IMR-90 (cell line): ENCODE data around the gene UBE2E2. TPM values are rescaled to one million over a fixed set of nuclear protein-coding genes. Genes with fewer than 3 reads are reported as not detected.

Experiments used
- ATAC-seq: fragments of 200-7000 bp; cut with Tn5 transposase; 2 replicates; pipeline ENCODE4 v1.9.1; 2020; ENCODE audit warnings: low read depth, mild to moderate bottlenecking, moderate library complexity
- BruUV-seq: library from RNA; stranded (reverse); fragments of 400-500 nt; replicated peaks from 2 replicates; lab custom pipeline; 2021; lab: Mats Ljungman, UMichigan
- CTCF ChIA-PET: fragments of 300-600 bp; formaldehyde crosslinking; extraction: SDS; loops from one replicate; lab custom pipeline; 2021; ENCODE audit warnings: antibody characterized with exemption; lab: Yijun Ruan, JAX
- POLR2A ChIA-PET: fragments of 300-600 bp; sonication (Branson Sonifier 250); formaldehyde crosslinking; loops from one replicate; lab custom pipeline; 2022; ENCODE audit warnings: antibody characterized with exemption; ENCODE audit not compliant: unreplicated experiment; lab: Charles Lee
- DNase-seq: peaks from one replicate; pipeline ENCODE4 v3.0.0; 2013
- H2AFZ ChIP-seq: replicated peaks from 2 replicates; pipeline ENCODE3; 2013; ENCODE audit warnings: low read length, mild to moderate bottlenecking; ENCODE audit not compliant: poor library complexity
- H2AK5ac ChIP-seq: 2 replicates; pipeline ENCODE4 v1.6.1; 2013; ENCODE audit warnings: low read depth, low read length, inconsistent platforms
- H2AK9ac ChIP-seq: replicated peaks from 2 replicates; pipeline ENCODE3; 2013; ENCODE audit warnings: mild to moderate bottlenecking, low read depth, low read length, moderate library complexity; ENCODE audit not compliant: poor library complexity
- H2BK120ac ChIP-seq: 2 replicates; pipeline ENCODE4 v1.6.1; 2013; ENCODE audit warnings: low read depth, low read length, inconsistent platforms
- H2BK15ac ChIP-seq: 3 replicates; pipeline ENCODE4 v1.6.1; 2013; ENCODE audit warnings: low read depth, low read length, inconsistent platforms
- H2BK20ac ChIP-seq: 2 replicates; pipeline ENCODE4 v1.6.1; 2013; ENCODE audit warnings: low read depth, mild to moderate bottlenecking, inconsistent platforms, low read length, moderate library complexity
- H2BK5ac ChIP-seq: 2 replicates; pipeline ENCODE4 v1.6.1; 2013; ENCODE audit warnings: mild to moderate bottlenecking, low read depth, low read length, inconsistent platforms; ENCODE audit not compliant: poor library complexity, severe bottlenecking
- H3K14ac ChIP-seq: replicated peaks from 2 replicates; pipeline ENCODE4 v1.6.1; 2013; ENCODE audit warnings: low read depth, low read length, inconsistent platforms
- H3K18ac ChIP-seq: 2 replicates; pipeline ENCODE4 v1.6.1; 2013; ENCODE audit warnings: low read depth, low read length, control low read depth
- H3K23ac ChIP-seq: 2 replicates; pipeline ENCODE4 v1.6.1; 2013; ENCODE audit warnings: low read depth, low read length, inconsistent platforms
- H3K27ac ChIP-seq: 2 replicates; pipeline ENCODE4 v1.5.1; 2013; ENCODE audit warnings: mild to moderate bottlenecking, control low read depth, low read length; ENCODE audit not compliant: insufficient read depth
- H3K27me3 ChIP-seq: 2 replicates; pipeline ENCODE4 v1.6.1; 2013; ENCODE audit warnings: low read length; ENCODE audit not compliant: control insufficient read depth, insufficient read depth
- H3K36me3 ChIP-seq: 2 replicates; pipeline ENCODE4 v1.6.1; 2013; ENCODE audit warnings: low read length, mixed read lengths; ENCODE audit not compliant: control insufficient read depth, insufficient read depth
- H3K4ac ChIP-seq: 2 replicates; pipeline ENCODE4 v1.6.1; 2013; ENCODE audit warnings: low read depth, low read length, inconsistent platforms
- H3K4me1 ChIP-seq: 2 replicates; pipeline ENCODE4 v1.6.1; 2013; ENCODE audit warnings: low read length, mixed read lengths; ENCODE audit not compliant: control insufficient read depth, insufficient read depth
- H3K4me2 ChIP-seq: 2 replicates; pipeline ENCODE4 v1.6.1; 2013; ENCODE audit warnings: low read depth, mild to moderate bottlenecking, control low read depth, low read length, moderate library complexity
- H3K4me3 ChIP-seq: 2 replicates; pipeline ENCODE4 v1.5.1; 2013; ENCODE audit warnings: low read depth, mild to moderate bottlenecking, control low read depth, low read length, moderate library complexity; ENCODE audit not compliant: insufficient read depth
- H3K56ac ChIP-seq: 2 replicates; pipeline ENCODE4 v1.6.1; 2013; ENCODE audit warnings: low read length, inconsistent platforms; ENCODE audit not compliant: insufficient read depth; ENCODE audit errors: extremely low read depth
- H3K79me1 ChIP-seq, 2 experiments: 2 replicates each; pipeline ENCODE4 v1.6.1; 2013; ENCODE audit warnings: low read length in 2 of 2, inconsistent platforms in 1 of 2, low read depth in 1 of 2
- H3K9ac ChIP-seq: 2 replicates; pipeline ENCODE4 v1.6.1; 2013; ENCODE audit warnings: low read depth, low read length, control low read depth
- H3K9me1 ChIP-seq: 2 replicates; pipeline ENCODE4 v1.6.1; 2013; ENCODE audit warnings: low read length, inconsistent platforms; ENCODE audit not compliant: insufficient read depth
- H3K9me3 ChIP-seq: 2 replicates; pipeline ENCODE4 v1.6.1; 2013; ENCODE audit warnings: low read length; ENCODE audit not compliant: control insufficient read depth, insufficient read depth
- H4K20me1 ChIP-seq: 2 replicates; pipeline ENCODE4 v1.6.1; 2013; ENCODE audit warnings: low read length, inconsistent platforms; ENCODE audit not compliant: insufficient read depth
- H4K5ac ChIP-seq: 2 replicates; pipeline ENCODE4 v1.6.1; 2013; ENCODE audit warnings: mild to moderate bottlenecking, low read depth, low read length, control low read depth
- H4K8ac ChIP-seq, 2 experiments: 2 replicates each; pipeline ENCODE4 v1.6.1; 2013; ENCODE audit warnings: low read depth in 2 of 2, low read length in 2 of 2, control low read depth in 1 of 2, inconsistent platforms in 1 of 2
- H4K91ac ChIP-seq: 2 replicates; pipeline ENCODE4 v1.6.1; 2013; ENCODE audit warnings: low read depth, low read length, inconsistent platforms; ENCODE audit not compliant: insufficient read depth
- CEBPB ChIP-seq: IDR thresholded peaks from 2 replicates; pipeline ENCODE4 v1.6.1; 2012; ENCODE audit warnings: low read depth, low read length, improper control_type of control experiment
- FOS ChIP-seq: fragments of 150-350 bp; IDR thresholded peaks from 2 replicates; pipeline ENCODE4 v1.6.1; 2016; ENCODE audit warnings: low read depth, low read length
- RFX5 ChIP-seq: IDR thresholded peaks from 2 replicates; pipeline ENCODE4 v1.8.0; 2012; ENCODE audit warnings: low read depth, mild to moderate bottlenecking, low read length, moderate library complexity
- USF2 ChIP-seq: fragments of 150-350 bp; IDR thresholded peaks from 2 replicates; pipeline ENCODE4 v1.6.1; 2017; ENCODE audit warnings: mild to moderate bottlenecking, antibody characterized with exemption, low read length, low read depth
- WGBS, 2 experiments: methylation state at CpG; one replicate each; pipeline versions ENCODE4 v1.1.5 to v1.1.7; 2013; ENCODE audit warnings: missing lambda C conversion rate in 2 of 2; ENCODE audit not compliant: insufficient read length in 1 of 2; ENCODE audit errors: extremely low coverage in 2 of 2; 5-methylcytosine and 5-hydroxymethylcytosine counted together
- dilution Hi-C: fragments of 300-500 bp; cut with HindIII; formaldehyde crosslinking; loops from one replicate; pipeline ENCODE4 v1.14.3; 2018; ENCODE audit warnings: low sequenced_read_pairs; ENCODE audit not compliant: unreplicated experiment
- in situ Hi-C: fragments of 300-500 bp; cut with MboI; formaldehyde crosslinking; loops from 3 replicates; pipeline ENCODE4 v1.14.3; 2019; ENCODE audit warnings: low sequenced_read_pairs, inconsistent platforms, mixed read lengths
- intact Hi-C: fragments of 100-400 bp; cut with micrococcal nuclease; formaldehyde crosslinking; loops from 2 replicates; pipeline ENCODE4 v1.10.0; 2022
- polyA plus RNA-seq, 3 experiments: library from polyadenylated mRNA; depleted of rRNA; stranded (reverse); fragments of >200 nt; gene quantifications; 2 replicates each; pipeline ENCODE4 v1.2.3, GENCODE V29; 2012; ENCODE audit warnings: low replicate concordance in 1 of 3
- total RNA-seq: library from RNA; depleted of rRNA; stranded (reverse); fragments of >200 nt; gene quantifications from 2 replicates; pipeline ENCODE4 v1.2.3, GENCODE V29; 2012
- TF ChIP-seq, protein P1 (sequence below): fragments of 150-350 bp; IDR thresholded peaks from 2 replicates; pipeline ENCODE4 v1.6.1; 2016; ENCODE audit warnings: low read depth, mild to moderate bottlenecking, low read length, moderate library complexity, borderline replicate concordance
- TF ChIP-seq, protein P2 (sequence below): conservative IDR thresholded peaks from 2 replicates; pipeline ENCODE4 v1.5.1; 2012; ENCODE audit warnings: mild to moderate bottlenecking, low read depth, low read length, improper control_type of control experiment

Gene UBE2E2
- total and polyA plus RNA-seq, 2 of the 4 experiments (the other 2 are of a cell fraction): 18.6 to 32.7 TPM

DNA sequence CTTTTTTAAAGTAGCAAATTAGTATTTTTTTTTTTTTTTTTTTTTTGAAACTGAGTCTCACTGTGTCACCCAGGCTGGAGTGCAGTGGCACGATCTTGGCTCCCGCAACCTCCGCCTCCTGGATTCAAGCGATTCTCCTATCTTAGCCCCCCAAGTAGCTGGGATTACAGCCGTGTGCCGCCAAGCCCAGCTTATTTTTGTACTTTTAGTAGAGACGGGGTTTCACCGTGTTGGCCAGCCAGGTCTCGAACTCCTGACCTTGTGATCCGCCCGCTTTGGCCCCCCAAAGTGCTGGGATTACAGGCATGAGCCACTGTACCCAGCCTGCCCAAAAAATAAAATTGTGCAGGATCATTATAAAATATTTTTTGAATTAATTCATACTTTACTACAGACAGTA is 330.5 kb downstream of the UBE2E2 start:
- Histone ChIP-seq H3K18ac (no peak overlapping the region), H3K56ac (no peak overlapping the region), H2BK5ac (no peak overlapping the region), H4K5ac (no peak overlapping the region), H2BK20ac (no peak overlapping the region), H4K8ac (no peak overlapping the region), H3K4me2 (no peak overlapping the region), H3K36me3 (no peaks in the 10 kb centered on the region), H2AK5ac (no peak overlapping the region), H3K9me3 (no peaks in the 10 kb centered on the region), H2AFZ (no peak overlapping the region), H3K27me3 (no peaks in the 10 kb centered on the region), H3K79me1 (no peaks in the 10 kb centered on the region), H2BK120ac (no peak overlapping the region), H3K9me1 (no peaks in the 10 kb centered on the region; the same call in 1 of the 2 replicates), H3K9ac (no peak overlapping the region), H3K4ac (no peak overlapping the region), H3K4me3 (no peak overlapping the region), H2BK15ac (no peak overlapping the region), H3K23ac (no peak overlapping the region), H3K4me1 (no peaks in the 10 kb centered on the region), H4K91ac (no peak overlapping the region), H3K14ac (no peak overlapping the region), H2AK9ac (no peak overlapping the region), H4K20me1 (no peaks in the 10 kb centered on the region), H3K27ac (no peak overlapping the region)
- no peak for ATAC-seq
- TF ChIP-seq, protein P1, sequence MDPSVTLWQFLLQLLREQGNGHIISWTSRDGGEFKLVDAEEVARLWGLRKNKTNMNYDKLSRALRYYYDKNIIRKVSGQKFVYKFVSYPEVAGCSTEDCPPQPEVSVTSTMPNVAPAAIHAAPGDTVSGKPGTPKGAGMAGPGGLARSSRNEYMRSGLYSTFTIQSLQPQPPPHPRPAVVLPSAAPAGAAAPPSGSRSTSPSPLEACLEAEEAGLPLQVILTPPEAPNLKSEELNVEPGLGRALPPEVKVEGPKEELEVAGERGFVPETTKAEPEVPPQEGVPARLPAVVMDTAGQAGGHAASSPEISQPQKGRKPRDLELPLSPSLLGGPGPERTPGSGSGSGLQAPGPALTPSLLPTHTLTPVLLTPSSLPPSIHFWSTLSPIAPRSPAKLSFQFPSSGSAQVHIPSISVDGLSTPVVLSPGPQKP: no peak
- TF ChIP-seq FOS (no peak), RFX5 (no peak), CEBPB (no peak), USF2 (no peak)
- TF ChIP-seq, protein P2, sequence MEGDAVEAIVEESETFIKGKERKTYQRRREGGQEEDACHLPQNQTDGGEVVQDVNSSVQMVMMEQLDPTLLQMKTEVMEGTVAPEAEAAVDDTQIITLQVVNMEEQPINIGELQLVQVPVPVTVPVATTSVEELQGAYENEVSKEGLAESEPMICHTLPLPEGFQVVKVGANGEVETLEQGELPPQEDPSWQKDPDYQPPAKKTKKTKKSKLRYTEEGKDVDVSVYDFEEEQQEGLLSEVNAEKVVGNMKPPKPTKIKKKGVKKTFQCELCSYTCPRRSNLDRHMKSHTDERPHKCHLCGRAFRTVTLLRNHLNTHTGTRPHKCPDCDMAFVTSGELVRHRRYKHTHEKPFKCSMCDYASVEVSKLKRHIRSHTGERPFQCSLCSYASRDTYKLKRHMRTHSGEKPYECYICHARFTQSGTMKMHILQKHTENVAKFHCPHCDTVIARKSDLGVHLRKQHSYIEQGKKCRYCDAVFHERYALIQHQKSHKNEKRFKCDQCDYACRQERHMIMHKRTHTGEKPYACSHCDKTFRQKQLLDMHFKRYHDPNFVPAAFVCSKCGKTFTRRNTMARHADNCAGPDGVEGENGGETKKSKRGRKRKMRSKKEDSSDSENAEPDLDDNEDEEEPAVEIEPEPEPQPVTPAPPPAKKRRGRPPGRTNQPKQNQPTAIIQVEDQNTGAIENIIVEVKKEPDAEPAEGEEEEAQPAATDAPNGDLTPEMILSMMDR: no peak
- in situ Hi-C loops: no loop called here
- no peak for DNase-seq
- ChIA-PET POLR2A (no interaction called here), CTCF (interaction anchor here (0.6 kb wide), 1 partner anchor 93 kb away, joined by 5 read pairs; no protein-coding TSS in a partner anchor)
- intact Hi-C loops: no loop called here
- BruUV-seq: no TSS peak
- dilution Hi-C loops: no loop called here
- WGBS, 2 experiments: 95% methylated on average over 4 of the region's 11 CpGs; no CpG with 5 or more reads in 1 of the 2 experiments
